Measurements from ENCODE around the gene TSPEAR. TPM values are rescaled to one million over a fixed set of nuclear protein-coding genes. Genes with fewer than 3 reads are reported as not detected.

Gene TSPEAR
- polyA plus RNA-seq, 1 of the 3 experiments (the other 2 are of a cell fraction) = 0.08 TPM

DNA sequence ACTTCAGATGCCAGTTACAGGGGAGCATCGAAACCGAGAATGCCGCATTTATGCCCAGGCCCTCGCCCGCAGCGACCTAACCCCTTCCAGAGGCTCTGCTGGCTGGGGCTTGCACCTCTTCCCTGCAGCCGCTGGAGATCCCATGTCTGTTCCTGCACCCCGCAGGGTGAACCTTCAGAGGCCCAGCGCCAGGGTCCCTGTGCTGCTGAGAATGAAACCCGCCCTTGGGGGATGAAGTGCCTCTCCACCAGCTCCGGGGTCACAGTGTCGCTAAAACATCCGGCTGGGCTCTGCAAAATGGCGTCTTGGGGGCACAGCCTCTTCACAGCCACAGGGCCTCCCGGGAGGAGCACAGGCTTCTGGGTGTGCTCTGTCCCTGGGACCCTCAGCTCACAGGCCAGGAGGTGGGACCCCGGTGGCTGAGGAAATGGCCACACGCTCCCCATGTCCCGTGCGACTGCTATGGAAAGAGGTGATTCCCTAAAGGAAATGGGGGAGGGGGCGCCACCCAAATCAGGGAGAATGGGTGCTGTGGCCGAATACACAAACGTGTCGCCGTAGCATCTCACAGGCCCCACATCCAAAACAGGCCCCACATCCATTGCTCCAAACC is 39.9 kb upstream of the TSPEAR start:
- Histone ChIP-seq H2AFZ (ENCODE audit: low read depth) (no peak overlapping the region), H3K4me2 (no peak overlapping the region), H3K27ac (ENCODE audit: low read depth in 2 of 2, low read length in 1 of 2) (no peak overlapping the region), H3K4me3 (ENCODE audit: low read depth in 2 of 2, low read length in 1 of 2) (no peak overlapping the region), H3K9me3 (no peaks in the 10 kb centered on the region), H3K9ac (no peak overlapping the region), H3K79me2 (ENCODE audit: insufficient read depth) (no peaks in the 10 kb centered on the region), H3K4me1 (ENCODE audit: control insufficient read depth in 1 of 2, insufficient read depth in 2 of 2, low read depth in 1 of 2, low read length in 1 of 2) (no peaks in the 10 kb centered on the region; a peak in 2 of 4 replicates), H3F3A (replicated peaks; ENCODE audit: insufficient read depth) (no peaks in the 10 kb centered on the region), H3K9me2 (no peaks in the 10 kb centered on the region), H3K36me3 (replicated peaks in 1 of 2; ENCODE audit: control insufficient read depth in 1 of 2, insufficient read depth in 2 of 2, low read length in 1 of 2) (no peaks in the 10 kb centered on the region), H4K20me1 (ENCODE audit: insufficient read depth) (no peaks in the 10 kb centered on the region), H3K27me3 (ENCODE audit: insufficient read depth) (no peaks in the 10 kb centered on the region; the same call in 1 of the 2 replicates)
- TF ChIP-seq EZH2phosphoT487 (IDR thresholded peaks at IDR 0.05; ENCODE audit: borderline replicate concordance, low read depth) (no peak), TEAD4 (IDR thresholded peaks at IDR 0.05; ENCODE audit: borderline replicate concordance, insufficient read depth) (no peak), GATA2 (CRISPR knock-in tag; IDR thresholded peaks at IDR 0.05) (no peak), TCF12 (IDR thresholded peaks at IDR 0.05) (no peak), FOSL2 (IDR thresholded peaks at IDR 0.05; ENCODE audit: borderline replicate concordance, low read depth) (no peak), POLR2AphosphoS5 (IDR thresholded peaks at IDR 0.05; ENCODE audit: low read depth, low read length) (no peak)
- TF ChIP-seq, protein P1, sequence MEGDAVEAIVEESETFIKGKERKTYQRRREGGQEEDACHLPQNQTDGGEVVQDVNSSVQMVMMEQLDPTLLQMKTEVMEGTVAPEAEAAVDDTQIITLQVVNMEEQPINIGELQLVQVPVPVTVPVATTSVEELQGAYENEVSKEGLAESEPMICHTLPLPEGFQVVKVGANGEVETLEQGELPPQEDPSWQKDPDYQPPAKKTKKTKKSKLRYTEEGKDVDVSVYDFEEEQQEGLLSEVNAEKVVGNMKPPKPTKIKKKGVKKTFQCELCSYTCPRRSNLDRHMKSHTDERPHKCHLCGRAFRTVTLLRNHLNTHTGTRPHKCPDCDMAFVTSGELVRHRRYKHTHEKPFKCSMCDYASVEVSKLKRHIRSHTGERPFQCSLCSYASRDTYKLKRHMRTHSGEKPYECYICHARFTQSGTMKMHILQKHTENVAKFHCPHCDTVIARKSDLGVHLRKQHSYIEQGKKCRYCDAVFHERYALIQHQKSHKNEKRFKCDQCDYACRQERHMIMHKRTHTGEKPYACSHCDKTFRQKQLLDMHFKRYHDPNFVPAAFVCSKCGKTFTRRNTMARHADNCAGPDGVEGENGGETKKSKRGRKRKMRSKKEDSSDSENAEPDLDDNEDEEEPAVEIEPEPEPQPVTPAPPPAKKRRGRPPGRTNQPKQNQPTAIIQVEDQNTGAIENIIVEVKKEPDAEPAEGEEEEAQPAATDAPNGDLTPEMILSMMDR (IDR thresholded peaks at IDR 0.05) = no peak
- TF ChIP-seq, protein P2, sequence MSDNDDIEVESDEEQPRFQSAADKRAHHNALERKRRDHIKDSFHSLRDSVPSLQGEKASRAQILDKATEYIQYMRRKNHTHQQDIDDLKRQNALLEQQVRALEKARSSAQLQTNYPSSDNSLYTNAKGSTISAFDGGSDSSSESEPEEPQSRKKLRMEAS (IDR thresholded peaks at IDR 0.05; ENCODE audit: low read depth) = no peak
- TF ChIP-seq, protein P3, sequence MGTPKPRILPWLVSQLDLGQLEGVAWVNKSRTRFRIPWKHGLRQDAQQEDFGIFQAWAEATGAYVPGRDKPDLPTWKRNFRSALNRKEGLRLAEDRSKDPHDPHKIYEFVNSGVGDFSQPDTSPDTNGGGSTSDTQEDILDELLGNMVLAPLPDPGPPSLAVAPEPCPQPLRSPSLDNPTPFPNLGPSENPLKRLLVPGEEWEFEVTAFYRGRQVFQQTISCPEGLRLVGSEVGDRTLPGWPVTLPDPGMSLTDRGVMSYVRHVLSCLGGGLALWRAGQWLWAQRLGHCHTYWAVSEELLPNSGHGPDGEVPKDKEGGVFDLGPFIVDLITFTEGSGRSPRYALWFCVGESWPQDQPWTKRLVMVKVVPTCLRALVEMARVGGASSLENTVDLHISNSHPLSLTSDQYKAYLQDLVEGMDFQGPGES (IDR thresholded peaks at IDR 0.05; ENCODE audit: low read depth, low read length) = no peak
- WGBS (ENCODE audit: low lambda C conversion rate) = 79% methylated on average over 6 of the region's 24 CpGs
- POLR2A ChIA-PET = no interaction called here
- DNase-seq = no peak
- CTCF ChIA-PET = no interaction called here

DNA sequence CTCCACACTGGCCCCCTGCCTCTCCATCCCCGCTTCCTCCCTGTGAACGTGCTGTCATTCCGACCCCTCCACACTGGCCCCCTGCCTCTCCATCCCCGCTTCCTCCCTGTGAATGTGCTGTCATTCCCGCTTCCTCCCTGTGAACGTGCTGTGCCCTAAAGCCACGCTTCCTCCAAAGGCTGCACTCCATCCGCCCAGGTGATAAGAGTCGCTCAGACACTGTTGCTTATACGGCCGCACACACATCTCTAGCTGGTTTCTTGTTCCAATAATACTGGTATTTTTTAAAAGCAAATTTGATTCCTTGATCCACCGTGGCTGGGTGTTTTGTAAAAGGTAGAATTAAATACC is 39.3 kb upstream of the TSPEAR start:
- ChIA-PET CTCF (no interaction called here), POLR2A (no interaction called here)
- Histone ChIP-seq H3K4me2 (no peak overlapping the region), H4K20me1 (ENCODE audit: insufficient read depth) (no peaks in the 10 kb centered on the region), H2AFZ (ENCODE audit: low read depth) (no peak overlapping the region), H3K36me3 (replicated peaks in 1 of 2; ENCODE audit: control insufficient read depth in 1 of 2, insufficient read depth in 2 of 2, low read length in 1 of 2) (no peaks in the 10 kb centered on the region), H3K27ac (ENCODE audit: low read depth in 2 of 2, low read length in 1 of 2) (no peak overlapping the region), H3K9me2 (no peaks in the 10 kb centered on the region), H3K27me3 (ENCODE audit: insufficient read depth) (no peaks in the 10 kb centered on the region; the same call in 1 of the 2 replicates), H3K4me3 (ENCODE audit: low read depth in 2 of 2, low read length in 1 of 2) (no peak overlapping the region), H3F3A (replicated peaks; ENCODE audit: insufficient read depth) (no peaks in the 10 kb centered on the region), H3K79me2 (ENCODE audit: insufficient read depth) (no peaks in the 10 kb centered on the region), H3K9ac (no peak overlapping the region), H3K4me1 (ENCODE audit: control insufficient read depth in 1 of 2, insufficient read depth in 2 of 2, low read depth in 1 of 2, low read length in 1 of 2) (no peaks in the 10 kb centered on the region; a peak in 2 of 4 replicates), H3K9me3 (no peaks in the 10 kb centered on the region)
- DNase-seq = no peak
- 66% methylated on average over 12 of the region's 12 CpGs for WGBS (ENCODE audit: low lambda C conversion rate)
- TF ChIP-seq NRF1 (IDR thresholded peaks at IDR 0.05; ENCODE audit: low read depth, low read length) = no peak
- TF ChIP-seq TEAD4 (IDR thresholded peaks at IDR 0.05; ENCODE audit: borderline replicate concordance, insufficient read depth) = no peak
- no peak for TF ChIP-seq ELF1 (IDR thresholded peaks at IDR 0.05)
- TF ChIP-seq CHD2 (IDR thresholded peaks at IDR 0.05; ENCODE audit: low read length, partially characterized antibody) = no peak
- TF ChIP-seq, protein P4, sequence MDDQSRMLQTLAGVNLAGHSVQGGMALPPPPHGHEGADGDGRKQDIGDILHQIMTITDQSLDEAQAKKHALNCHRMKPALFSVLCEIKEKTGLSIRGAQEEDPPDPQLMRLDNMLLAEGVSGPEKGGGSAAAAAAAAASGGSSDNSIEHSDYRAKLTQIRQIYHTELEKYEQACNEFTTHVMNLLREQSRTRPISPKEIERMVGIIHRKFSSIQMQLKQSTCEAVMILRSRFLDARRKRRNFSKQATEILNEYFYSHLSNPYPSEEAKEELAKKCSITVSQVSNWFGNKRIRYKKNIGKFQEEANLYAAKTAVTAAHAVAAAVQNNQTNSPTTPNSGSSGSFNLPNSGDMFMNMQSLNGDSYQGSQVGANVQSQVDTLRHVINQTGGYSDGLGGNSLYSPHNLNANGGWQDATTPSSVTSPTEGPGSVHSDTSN (IDR thresholded peaks at IDR 0.05) = no peak
- TF ChIP-seq, protein P2 (IDR thresholded peaks at IDR 0.05; ENCODE audit: low read depth) = no peak
- TF ChIP-seq SIN3A (IDR thresholded peaks at IDR 0.05; ENCODE audit: borderline replicate concordance, low read depth, low read length) = no peak
- no peak for TF ChIP-seq FOXJ3 (CRISPR knock-in tag; IDR thresholded peaks at IDR 0.05)
- TF ChIP-seq, protein P5, sequence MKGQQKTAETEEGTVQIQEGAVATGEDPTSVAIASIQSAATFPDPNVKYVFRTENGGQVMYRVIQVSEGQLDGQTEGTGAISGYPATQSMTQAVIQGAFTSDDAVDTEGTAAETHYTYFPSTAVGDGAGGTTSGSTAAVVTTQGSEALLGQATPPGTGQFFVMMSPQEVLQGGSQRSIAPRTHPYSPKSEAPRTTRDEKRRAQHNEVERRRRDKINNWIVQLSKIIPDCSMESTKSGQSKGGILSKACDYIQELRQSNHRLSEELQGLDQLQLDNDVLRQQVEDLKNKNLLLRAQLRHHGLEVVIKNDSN (IDR thresholded peaks at IDR 0.05; ENCODE audit: borderline replicate concordance, low read depth) = no peak
- TF ChIP-seq RAD21 (IDR thresholded peaks at IDR 0.05; ENCODE audit: low read length) = no peak
- no peak for TF ChIP-seq MEF2A (IDR thresholded peaks at IDR 0.05; ENCODE audit: borderline replicate concordance, low read depth)
- no peak for TF ChIP-seq EZH2phosphoT487 (IDR thresholded peaks at IDR 0.05; ENCODE audit: borderline replicate concordance, low read depth)
- TF ChIP-seq GABPA (IDR thresholded peaks at IDR 0.05; ENCODE audit: low read depth) = no peak
- TF ChIP-seq TAF1 (IDR thresholded peaks at IDR 0.05; ENCODE audit: borderline replicate concordance, low read depth, low read length) = no peak
- TF ChIP-seq, protein P6, sequence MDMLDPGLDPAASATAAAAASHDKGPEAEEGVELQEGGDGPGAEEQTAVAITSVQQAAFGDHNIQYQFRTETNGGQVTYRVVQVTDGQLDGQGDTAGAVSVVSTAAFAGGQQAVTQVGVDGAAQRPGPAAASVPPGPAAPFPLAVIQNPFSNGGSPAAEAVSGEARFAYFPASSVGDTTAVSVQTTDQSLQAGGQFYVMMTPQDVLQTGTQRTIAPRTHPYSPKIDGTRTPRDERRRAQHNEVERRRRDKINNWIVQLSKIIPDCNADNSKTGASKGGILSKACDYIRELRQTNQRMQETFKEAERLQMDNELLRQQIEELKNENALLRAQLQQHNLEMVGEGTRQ (IDR thresholded peaks at IDR 0.05; ENCODE audit: borderline replicate concordance, low read depth, low read length) = no peak
- TF ChIP-seq JUND (IDR thresholded peaks at IDR 0.05) = no peak
- TF ChIP-seq FOSL2 (IDR thresholded peaks at IDR 0.05; ENCODE audit: borderline replicate concordance, low read depth) = no peak

Measured in SK-N-SH (cell line).